ENCODE results near the gene FILIP1L. TPM values are rescaled to one million over a fixed set of nuclear protein-coding genes. Genes with fewer than 3 reads are reported as not detected.

FILIP1L gene
- total and polyA plus RNA-seq, 2 of the 8 experiments (the other 6 are each of a cell fraction or from before 2014, with no cell fraction given), result 0.06 to 0.09 TPM

GRCh38 chr3:100006570-100007271, 107.6 kb downstream of the FILIP1L start:
- H2BK120ac ChIP-seq (replicated peaks; ENCODE audit: low read depth, low read length), result no peak overlapping the region
- no peak overlapping the region for H2BK5ac ChIP-seq (ENCODE audit: low read depth, low read length)
- peaks cover 3 to 8% (median 5%) of the 10 kb centered on the region in 4 experiments; a peak in 5 of 7 replicates for H3K4me1 ChIP-seq (replicated peaks in 1 of 4; ENCODE audit: control insufficient read depth in 3 of 4, insufficient read depth in 4 of 4, low read length in 3 of 4)
- H3K4me3 ChIP-seq (ENCODE audit: extremely low read depth in 1 of 4, insufficient read depth in 2 of 4, low read depth in 3 of 4, low read length in 4 of 4), result no peak overlapping the region
- no peak overlapping the region for H3K23ac ChIP-seq (ENCODE audit: insufficient read length)
- no peak overlapping the region for H3K56ac ChIP-seq (replicated peaks; ENCODE audit: insufficient read length, low read depth, low read length)
- H3K9me3 ChIP-seq (ENCODE audit: insufficient read depth in 2 of 2, low read depth in 1 of 2, low read length in 1 of 2), result no peaks in the 10 kb centered on the region
- H3K79me2 ChIP-seq (ENCODE audit: control insufficient read depth in 1 of 2, insufficient read depth in 2 of 2, low read length in 2 of 2), result no peaks in the 10 kb centered on the region
- H3K14ac ChIP-seq (ENCODE audit: insufficient read length), result no peak overlapping the region
- H2AFZ ChIP-seq (ENCODE audit: low read length), result no peak overlapping the region
- no peak overlapping the region for H3K18ac ChIP-seq (ENCODE audit: extremely low read depth, low read length)
- no peaks in the 10 kb centered on the region for H3K36me3 ChIP-seq (ENCODE audit: control insufficient read depth in 2 of 4, insufficient read depth in 4 of 4, low read length in 3 of 4)
- no peak overlapping the region for H2AK5ac ChIP-seq (ENCODE audit: low read depth, low read length)
- 70% methylated on average over 2 of the region's 2 CpGs; no CpG with 5 or more reads in 1 of the 2 experiments for WGBS, 2 experiments (ENCODE audit: extremely low coverage in 1 of 2, insufficient coverage in 1 of 2, insufficient read length in 1 of 2, insufficient replicate concordance in 2 of 2, low coverage in 1 of 2, low lambda C conversion rate in 2 of 2, missing lambda C conversion rate in 1 of 2)
- H2BK15ac ChIP-seq (ENCODE audit: low read length), result no peak overlapping the region
- TF ChIP-seq RAD21 (IDR thresholded peaks at IDR 0.05 in 1 of 2, conservative IDR thresholded peaks at IDR 0.05 in 1 of 2; ENCODE audit: low read depth in 2 of 2, low read length in 2 of 2), result peak; percentile 23 to 45; a peak in 3 of 4 replicates
- TF ChIP-seq, protein P1, sequence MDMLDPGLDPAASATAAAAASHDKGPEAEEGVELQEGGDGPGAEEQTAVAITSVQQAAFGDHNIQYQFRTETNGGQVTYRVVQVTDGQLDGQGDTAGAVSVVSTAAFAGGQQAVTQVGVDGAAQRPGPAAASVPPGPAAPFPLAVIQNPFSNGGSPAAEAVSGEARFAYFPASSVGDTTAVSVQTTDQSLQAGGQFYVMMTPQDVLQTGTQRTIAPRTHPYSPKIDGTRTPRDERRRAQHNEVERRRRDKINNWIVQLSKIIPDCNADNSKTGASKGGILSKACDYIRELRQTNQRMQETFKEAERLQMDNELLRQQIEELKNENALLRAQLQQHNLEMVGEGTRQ (IDR thresholded peaks at IDR 0.05; ENCODE audit: low read length), result no peak
- DNase-seq (ENCODE audit: low read depth in 1 of 2, low spot score in 2 of 2), result no peak
- H3K27me3 ChIP-seq (replicated peaks in 1 of 4; ENCODE audit: control insufficient read depth in 3 of 4, extremely low read depth in 1 of 4, insufficient read depth in 3 of 4, low read length in 3 of 4), result no peaks in the 10 kb centered on the region
- ChIA-PET POLR2A (ENCODE audit: partially characterized antibody) (no interaction called here), CTCF (ENCODE audit: partially characterized antibody) (interaction anchor here (0.7 to 3.0 kb wide), 8 partner anchors 9 to 248 kb away, joined by 3 to 17 read pairs (median 4); no protein-coding TSS in a partner anchor)
- H3K4ac ChIP-seq (replicated peaks; ENCODE audit: insufficient read length, low read depth, low read length), result no peak overlapping the region
- H3K79me1 ChIP-seq (ENCODE audit: low read depth, low read length), result no peaks in the 10 kb centered on the region
- H4K8ac ChIP-seq (ENCODE audit: extremely low read depth, insufficient read depth, low read length), result no peak overlapping the region
- no peaks in the 10 kb centered on the region for H3K23me2 ChIP-seq (ENCODE audit: low read depth, low read length)
- no peak for FAIRE-seq
- H4K91ac ChIP-seq (replicated peaks; ENCODE audit: insufficient read length, low read length), result no peak overlapping the region
- H4K5ac ChIP-seq (ENCODE audit: insufficient read length, low read depth, low read length), result no peak overlapping the region
- H4K20me1 ChIP-seq (replicated peaks in 1 of 2; ENCODE audit: control insufficient read depth in 1 of 2, insufficient read depth in 2 of 2, low read length in 2 of 2), result no peaks in the 10 kb centered on the region
- H2BK20ac ChIP-seq (ENCODE audit: low read length), result no peak overlapping the region
- H3K4me2 ChIP-seq (ENCODE audit: insufficient read depth in 1 of 2, low read depth in 2 of 2, low read length in 2 of 2), result no peak overlapping the region
- H3K27ac ChIP-seq (ENCODE audit: low read depth, low read length), result no peak overlapping the region
- H2BK12ac ChIP-seq (ENCODE audit: low read depth, low read length), result no peak overlapping the region
- no peak overlapping the region for H3K9ac ChIP-seq (replicated peaks in 1 of 4; ENCODE audit: extremely low read depth in 1 of 4, low read depth in 3 of 4, low read length in 3 of 4)

Data from H1 (cell line).